ENCODE measurements around the gene USP32.
"Not testable (repeated sequence)": the region's sequence is repeated elsewhere in the genome, so short reads cannot be mapped to it uniquely, and the experiment has no call there.

The USP32 gene

GRCh38 chr17:60369727-60370126 is 22.2 kb downstream of the USP32 start:
- DNase-seq, result no peak

GRCh38 chr17:60363700-60364405 is 28.1 kb downstream of the USP32 start:
- DNase-seq, result no peak

GRCh38 chr17:60362329-60362728 is 29.6 kb downstream of the USP32 start:
- no peak for DNase-seq

GRCh38 chr17:60361889-60362288 is 30.0 kb downstream of the USP32 start:
- DNase-seq, result no peak

GRCh38 chr17:60359415-60359814 is 32.5 kb downstream of the USP32 start:
- no peak for DNase-seq

- DNase-seq, result no peak
Observed at GRCh38 chr17:60358606-60359225, 33.2 kb downstream of the USP32 start.

GRCh38 chr17:60356940-60357339 is 35.0 kb downstream of the USP32 start:
- DNase-seq, result no peak

- DNase-seq, result no peak
Observed at GRCh38 chr17:60355663-60356594, 36.0 kb downstream of the USP32 start.

- no peak for DNase-seq
Observed at GRCh38 chr17:60354223-60354622, 37.7 kb downstream of the USP32 start.

- no peak for DNase-seq
Observed at GRCh38 chr17:60353773-60354172, 38.2 kb downstream of the USP32 start.

GRCh38 chr17:60352569-60352968 is 39.4 kb downstream of the USP32 start:
- DNase-seq, result no peak

GRCh38 chr17:60352071-60352470 is 39.9 kb downstream of the USP32 start:
- DNase-seq, result no peak

GRCh38 chr17:60351012-60351695 is 40.8 kb downstream of the USP32 start:
- DNase-seq, result no peak

GRCh38 chr17:60348616-60349015 is 43.3 kb downstream of the USP32 start:
- DNase-seq, result no peak

- DNase-seq, result no peak
Observed at GRCh38 chr17:60345233-60345632, 46.7 kb downstream of the USP32 start.

GRCh38 chr17:60342492-60342891 is 49.4 kb downstream of the USP32 start:
- DNase-seq, result not testable (repeated sequence)

GRCh38 chr17:60335289-60335688 is 56.6 kb downstream of the USP32 start:
- DNase-seq, result no peak

- DNase-seq, result no peak
Observed at GRCh38 chr17:60333628-60334031, 58.3 kb downstream of the USP32 start.

- not testable (repeated sequence) for DNase-seq
Observed at GRCh38 chr17:60333072-60333471, 58.9 kb downstream of the USP32 start.

GRCh38 chr17:60332574-60332973 is 59.4 kb downstream of the USP32 start:
- DNase-seq, result no peak

- no peak for DNase-seq
Observed at GRCh38 chr17:60330731-60331130, 61.2 kb downstream of the USP32 start.

GRCh38 chr17:60328679-60329078 is 63.3 kb downstream of the USP32 start:
- no peak for DNase-seq

- no peak for DNase-seq
Observed at GRCh38 chr17:60327901-60328273, 64.0 kb downstream of the USP32 start.

Data from AML-193 (cell line).